Body of pancreas (tissue), 4 donors: ENCODE measurements around the gene AFF4.

Experiments
- CTCF ChIP-seq, 7 experiments: fragments of 450-650 bp in 4 of 7; fragments of 200-600 bp in 3 of 7; sonication (generic) in 3 of 7; IDR thresholded peaks; one replicate each; pipeline ENCODE4 v1.5.1; 2016 to 2019; ENCODE audit warnings: antibody characterized with exemption in 7 of 7
- POLR2A ChIP-seq, 3 donors: fragments of 450-650 bp; IDR thresholded peaks; one replicate each; pipeline ENCODE4 v1.6.1; 2016; ENCODE audit warnings: antibody characterized with exemption in 3 of 3, mild to moderate bottlenecking in 2 of 3

GRCh38 chr5:132884548-132884947, 78.9 kb downstream of the AFF4 start:
- no peak for TF ChIP-seq CTCF (IDR thresholded peaks at IDR 0.05)
- TF ChIP-seq POLR2A (IDR thresholded peaks at IDR 0.05) = no peak
